ENCODE measurements around the gene ASPA. TPM values are rescaled to one million over a fixed set of nuclear protein-coding genes. Genes with fewer than 3 reads are reported as not detected.

Gene ASPA
- total RNA-seq, 6 experiments from 2014 or later = not detected

DNA sequence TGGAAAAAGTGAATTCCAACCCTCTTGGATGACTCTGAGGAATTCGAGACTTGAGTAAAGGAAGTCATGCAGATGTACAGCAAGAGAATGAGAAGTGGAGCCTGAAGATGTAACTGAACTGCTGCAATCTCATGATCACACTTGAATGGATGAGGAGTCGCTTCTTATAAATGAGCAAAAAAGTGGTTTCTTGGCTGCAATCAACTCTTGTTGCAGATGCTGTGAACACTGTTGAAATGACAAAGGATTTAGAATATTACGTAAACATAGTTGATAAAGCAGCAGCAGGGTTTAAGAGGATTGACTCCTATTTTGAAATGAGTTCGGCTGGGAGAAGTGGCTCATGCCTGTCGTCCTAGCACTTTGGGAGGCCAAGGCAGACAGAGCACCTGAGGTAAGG, 25.5 kb downstream of the ASPA start:
- Mint-ChIP-seq H3K4me3 (no peak overlapping the region), H3K9me3 (peaks cover 8% of the 10 kb centered on the region; the same call in 1 of the 2 replicates), H3K36me3 (ENCODE audit: low read depth) (peaks cover 5% of the 10 kb centered on the region; the same call in 1 of the 2 replicates), H3K27me3 (ENCODE audit: insufficient read depth) (peaks cover 8% of the 10 kb centered on the region), H3K27ac (no peak overlapping the region), H3K4me1 (ENCODE audit: low read depth) (0 out of 2 replicates have a peak, but pooled peaks cover 7% of the 10 kb centered on the region)
- DNase-seq = no peak
- TF ChIP-seq, protein P1, sequence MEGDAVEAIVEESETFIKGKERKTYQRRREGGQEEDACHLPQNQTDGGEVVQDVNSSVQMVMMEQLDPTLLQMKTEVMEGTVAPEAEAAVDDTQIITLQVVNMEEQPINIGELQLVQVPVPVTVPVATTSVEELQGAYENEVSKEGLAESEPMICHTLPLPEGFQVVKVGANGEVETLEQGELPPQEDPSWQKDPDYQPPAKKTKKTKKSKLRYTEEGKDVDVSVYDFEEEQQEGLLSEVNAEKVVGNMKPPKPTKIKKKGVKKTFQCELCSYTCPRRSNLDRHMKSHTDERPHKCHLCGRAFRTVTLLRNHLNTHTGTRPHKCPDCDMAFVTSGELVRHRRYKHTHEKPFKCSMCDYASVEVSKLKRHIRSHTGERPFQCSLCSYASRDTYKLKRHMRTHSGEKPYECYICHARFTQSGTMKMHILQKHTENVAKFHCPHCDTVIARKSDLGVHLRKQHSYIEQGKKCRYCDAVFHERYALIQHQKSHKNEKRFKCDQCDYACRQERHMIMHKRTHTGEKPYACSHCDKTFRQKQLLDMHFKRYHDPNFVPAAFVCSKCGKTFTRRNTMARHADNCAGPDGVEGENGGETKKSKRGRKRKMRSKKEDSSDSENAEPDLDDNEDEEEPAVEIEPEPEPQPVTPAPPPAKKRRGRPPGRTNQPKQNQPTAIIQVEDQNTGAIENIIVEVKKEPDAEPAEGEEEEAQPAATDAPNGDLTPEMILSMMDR (IDR thresholded peaks at IDR 0.05) = no peak

DNA sequence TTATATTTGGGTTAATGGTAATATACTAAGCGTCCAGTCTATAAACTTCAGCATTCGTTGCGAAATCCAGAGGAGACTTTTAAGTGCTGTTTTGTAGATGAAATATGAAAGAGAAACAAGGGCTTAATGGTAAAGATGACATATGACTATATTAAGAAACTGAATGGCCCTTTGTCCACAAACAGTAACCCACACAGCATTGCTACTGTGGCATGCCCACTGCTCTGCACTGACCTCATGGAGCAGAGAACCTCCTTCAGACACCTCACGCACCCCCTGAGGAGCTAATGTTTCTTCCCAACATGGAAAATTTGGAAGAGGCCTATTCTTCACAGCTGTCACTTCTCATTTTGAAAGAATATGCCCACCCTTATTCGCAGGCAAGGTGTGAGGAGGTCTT, 26.7 kb downstream of the ASPA start:
- peaks cover 8% of the 10 kb centered on the region; the same call in 1 of the 2 replicates for H3K9me3 Mint-ChIP-seq
- H3K27ac Mint-ChIP-seq = no peak overlapping the region
- DNase-seq = no peak
- H3K36me3 Mint-ChIP-seq (ENCODE audit: low read depth) = peaks cover 5% of the 10 kb centered on the region; the same call in 1 of the 2 replicates
- H3K4me3 Mint-ChIP-seq = no peak overlapping the region
- TF ChIP-seq, protein P1 (IDR thresholded peaks at IDR 0.05) = no peak
- H3K4me1 Mint-ChIP-seq (ENCODE audit: low read depth) = 0 out of 2 replicates have a peak, but pooled peaks cover 7% of the 10 kb centered on the region
- H3K27me3 Mint-ChIP-seq (ENCODE audit: insufficient read depth) = peaks cover 8% of the 10 kb centered on the region

DNA sequence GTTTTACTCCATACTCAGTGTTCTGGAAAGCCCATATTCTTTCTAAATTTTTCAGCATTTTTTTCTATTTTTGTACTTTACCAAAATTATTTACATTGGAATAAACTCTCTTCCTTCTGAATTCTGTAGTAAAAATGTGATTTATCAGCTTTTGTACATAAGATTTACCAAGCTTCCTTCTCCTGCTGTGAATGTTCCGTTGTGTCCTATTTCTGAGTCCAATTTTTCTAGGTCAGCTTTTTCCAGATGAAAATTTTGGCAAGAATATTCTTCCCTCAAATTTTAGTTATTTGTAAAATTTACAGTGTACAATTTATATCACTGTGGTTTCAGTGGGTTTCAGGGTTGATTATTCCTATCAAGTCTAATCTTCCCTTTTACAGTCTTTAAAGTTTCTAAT, 27.5 kb downstream of the ASPA start:
- Mint-ChIP-seq H3K4me3 (no peak overlapping the region), H3K4me1 (ENCODE audit: low read depth) (0 out of 2 replicates have a peak, but pooled peaks cover 7% of the 10 kb centered on the region), H3K36me3 (ENCODE audit: low read depth) (peaks cover 5% of the 10 kb centered on the region; the same call in 1 of the 2 replicates)

DNA sequence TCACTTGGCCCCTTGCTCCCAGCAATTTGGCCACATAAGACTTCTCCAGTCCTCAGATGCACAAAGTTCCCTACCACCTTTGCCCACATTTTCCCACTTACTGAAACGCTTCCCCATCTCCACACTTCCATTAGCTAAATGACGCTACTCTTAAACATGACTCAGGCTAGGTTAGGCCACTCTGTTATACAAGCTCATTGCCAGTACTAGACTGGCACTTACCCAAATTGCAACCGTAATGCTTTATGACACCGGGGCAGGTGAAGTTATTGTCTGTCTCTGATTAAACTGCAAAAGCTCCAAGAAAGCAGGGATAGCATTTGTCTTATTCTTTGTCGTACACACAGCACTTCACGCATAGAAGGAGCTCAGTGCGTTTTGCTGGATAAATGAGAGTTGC, 29.2 kb downstream of the ASPA start:
- Mint-ChIP-seq H3K27me3 (ENCODE audit: insufficient read depth) (peaks cover 6% of the 10 kb centered on the region), H3K9me3 (peaks cover 8% of the 10 kb centered on the region; the same call in 1 of the 2 replicates), H3K27ac (no peak overlapping the region), H3K4me1 (ENCODE audit: low read depth) (0 out of 2 replicates have a peak, but pooled peaks cover 7% of the 10 kb centered on the region), H3K36me3 (ENCODE audit: low read depth) (peaks cover 5% of the 10 kb centered on the region; the same call in 1 of the 2 replicates), H3K4me3 (no peak overlapping the region)
- TF ChIP-seq, protein P1 (IDR thresholded peaks at IDR 0.05) = no peak
- no peak for DNase-seq

More for the DNA sequence above, 27.5 kb downstream of the ASPA start:
- Mint-ChIP-seq H3K9me3 (peaks cover 8% of the 10 kb centered on the region; the same call in 1 of the 2 replicates), H3K27me3 (ENCODE audit: insufficient read depth) (peaks cover 6% of the 10 kb centered on the region), H3K27ac (no peak overlapping the region)
- TF ChIP-seq, protein P1 (IDR thresholded peaks at IDR 0.05) = no peak
- DNase-seq = no peak

DNA sequence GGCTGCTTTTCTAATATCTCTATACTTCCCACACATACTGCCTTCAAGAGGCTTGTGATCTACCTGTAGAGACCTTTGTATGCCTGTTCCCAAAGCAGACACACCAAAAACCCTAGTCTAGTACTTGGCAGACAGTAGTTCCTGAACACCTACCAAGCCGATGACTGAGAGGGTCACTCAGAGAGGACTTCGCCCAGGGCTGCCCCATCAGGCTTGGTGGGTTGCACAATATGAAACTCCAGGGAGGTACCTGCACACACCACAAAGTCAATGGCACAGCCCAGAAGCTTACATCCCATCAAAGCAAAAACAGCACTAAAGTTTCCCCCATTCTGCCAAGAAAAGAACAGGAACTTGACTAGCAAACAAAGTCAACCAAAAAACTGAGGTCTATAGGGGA, 30.3 kb downstream of the ASPA start:
- TF ChIP-seq, protein P1 (IDR thresholded peaks at IDR 0.05) = no peak
- H3K36me3 Mint-ChIP-seq (ENCODE audit: low read depth) = peaks cover 1% of the 10 kb centered on the region; the same call in 1 of the 2 replicates
- peaks cover 3% of the 10 kb centered on the region; the same call in 1 of the 2 replicates for H3K9me3 Mint-ChIP-seq
- no peak for DNase-seq
- peaks cover 11% of the 10 kb centered on the region for H3K27me3 Mint-ChIP-seq (ENCODE audit: insufficient read depth)
- no peak overlapping the region for H3K4me3 Mint-ChIP-seq
- H3K4me1 Mint-ChIP-seq (ENCODE audit: low read depth) = 0 out of 2 replicates have a peak, but pooled peaks cover 4% of the 10 kb centered on the region
- no peak overlapping the region for H3K27ac Mint-ChIP-seq

Measured in HFFc6 (cell line).